K562 (cell line): ENCODE measurements around the gene JPH3. TPM values are rescaled to one million over a fixed set of nuclear protein-coding genes. Genes with fewer than 3 reads are reported as not detected.

Experiments
- CXXC5 ChIP-seq: fragments of 250-450 bp; sonication (Bioruptor Pico); IDR thresholded peaks from 2 replicates; pipeline ENCODE4 v1.8.0; 2022; ENCODE audit warnings: inconsistent platforms, mild to moderate bottlenecking, moderate library complexity
- ETV6 ChIP-seq, 3 experiments: fragments of 150-350 bp in 1 of 3; sonication (generic) in 1 of 3; formaldehyde crosslinking in 1 of 3; IDR thresholded peaks; 2 replicates each; pipeline versions ENCODE4 v1.6.1 to v1.8.0; 2014 to 2022; ENCODE audit warnings: borderline replicate concordance in 2 of 3, low read depth in 2 of 3, antibody characterized with exemption in 1 of 3, low read length in 1 of 3, mild to moderate bottlenecking in 1 of 3, missing genetic modification reagents in 1 of 3
- FOXJ3 ChIP-seq: sonication (generic); formaldehyde crosslinking; IDR thresholded peaks from 2 replicates; pipeline ENCODE4 v1.4.0; 2020; ENCODE audit warnings: mild to moderate bottlenecking, missing genetic modification reagents
- HDAC3 ChIP-seq: fragments of 450-650 bp; IDR thresholded peaks from 2 replicates; pipeline ENCODE4 v1.6.1; 2018; ENCODE audit warnings: borderline replicate concordance, mild to moderate bottlenecking, moderate library complexity; ENCODE audit not compliant: partially characterized antibody
- HEY1 ChIP-seq: fragments of 250-450 bp; sonication (Bioruptor Pico); IDR thresholded peaks from 2 replicates; pipeline ENCODE4 v1.5.0; 2020; ENCODE audit warnings: mild to moderate bottlenecking, moderate library complexity, borderline replicate concordance
- MCM7 ChIP-seq, 2 experiments: fragments of 450-650 bp; IDR thresholded peaks; 2 replicates each; pipeline ENCODE4 v1.6.1; 2016 to 2018
- RBFOX2 ChIP-seq: fragments of 200-400 bp; formaldehyde crosslinking; IDR thresholded peaks from 2 replicates; pipeline ENCODE4 v1.6.1; 2017; ENCODE audit warnings: low read depth, mild to moderate bottlenecking, low read length, moderate library complexity
- RNF219 ChIP-seq: fragments of 250-450 bp; sonication (Bioruptor Pico); IDR thresholded peaks from 2 replicates; pipeline ENCODE4 v1.5.0; 2022; ENCODE audit warnings: mild to moderate bottlenecking
- ZBTB1 ChIP-seq: sonication (generic); formaldehyde crosslinking; IDR thresholded peaks from 2 replicates; pipeline ENCODE4 v1.8.1; 2023; ENCODE audit warnings: missing genetic modification reagents, low read depth, mild to moderate bottlenecking, borderline replicate concordance
- ZC3H4 ChIP-seq: sonication (generic); formaldehyde crosslinking; IDR thresholded peaks from 2 replicates; pipeline ENCODE4 v1.9.0; 2021; ENCODE audit warnings: missing genetic modification reagents, borderline replicate concordance
- ZNF41 ChIP-seq: fragments of 250-450 bp; sonication (Bioruptor Pico); conservative IDR thresholded peaks from 2 replicates; pipeline ENCODE4 v1.4.0; 2020; ENCODE audit warnings: mild to moderate bottlenecking
- ZNF589 ChIP-seq: fragments of 200-800 bp; sonication (Bioruptor generic); IDR thresholded peaks from 2 replicates; pipeline ENCODE4 v1.6.1; 2016; ENCODE audit warnings: low read depth, missing genetic modification characterization, missing compliant biosample characterization
- polyA plus RNA-seq, 8 experiments: library from polyadenylated mRNA; depleted of rRNA in 4 of 8; stranded (reverse) in 5 of 8; unstranded in 3 of 8; fragments of >200 nt; fragmentation: Nextera tagmentation in 2 of 8; fragmentation: Illumina TruSeq in 1 of 8; extraction: Ambion mirVana in 2 of 8; extraction: Trizol in 1 of 8; gene quantifications; 2 replicates each; pipeline versions ENCODE4 v1.2.1 to v1.2.3, GENCODE V29; 2011 to 2014; ENCODE audit warnings: inconsistent platforms in 1 of 8, missing spikeins in 1 of 8
- total RNA-seq, 7 experiments: library from RNA; depleted of rRNA in 6 of 7; stranded (reverse); fragments of >200 nt in 6 of 7; fragmentation: Illumina TruSeq in 2 of 7; extraction: Trizol in 2 of 7; gene quantifications; 2 replicates each; pipeline versions ENCODE4 v1.2.1 to v1.2.3, GENCODE V29; 2011 to 2021; ENCODE audit warnings: low replicate concordance in 1 of 7
- TF ChIP-seq, protein P1 (sequence below), 2 experiments: fragments of 150-350 bp in 1 of 2; IDR thresholded peaks; 2 replicates each; pipeline ENCODE4 v1.6.1; 2012 to 2016; ENCODE audit warnings: low read depth in 2 of 2, low read length in 2 of 2, mild to moderate bottlenecking in 1 of 2, moderate library complexity in 1 of 2
- TF ChIP-seq, protein P2 (sequence below): IDR thresholded peaks from 2 replicates; pipeline ENCODE4 v1.6.1; 2011; ENCODE audit not compliant: insufficient read length; ENCODE audit errors: extremely low read depth
- TF ChIP-seq, protein P3 (sequence below): sonication (generic); formaldehyde crosslinking; IDR thresholded peaks from 2 replicates; pipeline ENCODE4 v1.8.0; 2022; ENCODE audit warnings: missing genetic modification reagents, mild to moderate bottlenecking, moderate library complexity, borderline replicate concordance
- TF ChIP-seq, protein P4 (sequence below): fragments of 250-450 bp; sonication (Bioruptor Pico); IDR thresholded peaks from 2 replicates; pipeline ENCODE4 v1.8.0; 2022; ENCODE audit warnings: inconsistent platforms

Gene JPH3
- total and polyA plus RNA-seq, 9 of the 15 experiments (the other 6 are each of a cell fraction or from before 2014, with no cell fraction given) = 0.01 TPM; not detected in 8

- TF ChIP-seq HDAC3 (no peak), HEY1 (CRISPR knock-in tag) (no peak), RBFOX2 (peak; percentile 62), ZC3H4 (CRISPR knock-in tag) (no peak), ZNF589 (CRISPR knock-in tag) (no peak), CXXC5 (CRISPR knock-in tag) (peak; percentile 95), RNF219 (CRISPR knock-in tag) (no peak), ZBTB1 (CRISPR knock-in tag) (no peak), ZNF41 (CRISPR knock-in tag) (no peak), FOXJ3 (CRISPR knock-in tag) (no peak), MCM7 (IDR thresholded peaks at IDR 0.05) (no peak), ETV6 (IDR thresholded peaks at IDR 0.05; ENCODE audit: borderline replicate concordance in 1 of 2, low read depth in 2 of 2, low read length in 1 of 2) (no peak), ETV6 (CRISPR knock-in tag; IDR thresholded peaks at IDR 0.05; ENCODE audit: borderline replicate concordance) (no peak)
- TF ChIP-seq, protein P1, sequence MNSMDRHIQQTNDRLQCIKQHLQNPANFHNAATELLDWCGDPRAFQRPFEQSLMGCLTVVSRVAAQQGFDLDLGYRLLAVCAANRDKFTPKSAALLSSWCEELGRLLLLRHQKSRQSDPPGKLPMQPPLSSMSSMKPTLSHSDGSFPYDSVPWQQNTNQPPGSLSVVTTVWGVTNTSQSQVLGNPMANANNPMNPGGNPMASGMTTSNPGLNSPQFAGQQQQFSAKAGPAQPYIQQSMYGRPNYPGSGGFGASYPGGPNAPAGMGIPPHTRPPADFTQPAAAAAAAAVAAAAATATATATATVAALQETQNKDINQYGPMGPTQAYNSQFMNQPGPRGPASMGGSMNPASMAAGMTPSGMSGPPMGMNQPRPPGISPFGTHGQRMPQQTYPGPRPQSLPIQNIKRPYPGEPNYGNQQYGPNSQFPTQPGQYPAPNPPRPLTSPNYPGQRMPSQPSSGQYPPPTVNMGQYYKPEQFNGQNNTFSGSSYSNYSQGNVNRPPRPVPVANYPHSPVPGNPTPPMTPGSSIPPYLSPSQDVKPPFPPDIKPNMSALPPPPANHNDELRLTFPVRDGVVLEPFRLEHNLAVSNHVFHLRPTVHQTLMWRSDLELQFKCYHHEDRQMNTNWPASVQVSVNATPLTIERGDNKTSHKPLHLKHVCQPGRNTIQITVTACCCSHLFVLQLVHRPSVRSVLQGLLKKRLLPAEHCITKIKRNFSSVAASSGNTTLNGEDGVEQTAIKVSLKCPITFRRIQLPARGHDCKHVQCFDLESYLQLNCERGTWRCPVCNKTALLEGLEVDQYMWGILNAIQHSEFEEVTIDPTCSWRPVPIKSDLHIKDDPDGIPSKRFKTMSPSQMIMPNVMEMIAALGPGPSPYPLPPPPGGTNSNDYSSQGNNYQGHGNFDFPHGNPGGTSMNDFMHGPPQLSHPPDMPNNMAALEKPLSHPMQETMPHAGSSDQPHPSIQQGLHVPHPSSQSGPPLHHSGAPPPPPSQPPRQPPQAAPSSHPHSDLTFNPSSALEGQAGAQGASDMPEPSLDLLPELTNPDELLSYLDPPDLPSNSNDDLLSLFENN (IDR thresholded peaks at IDR 0.05; ENCODE audit: low read depth in 2 of 2, low read length in 2 of 2) = peak in 1 of 2 experiments; percentile 64; a peak in 2 of 4 replicates
- TF ChIP-seq, protein P2, sequence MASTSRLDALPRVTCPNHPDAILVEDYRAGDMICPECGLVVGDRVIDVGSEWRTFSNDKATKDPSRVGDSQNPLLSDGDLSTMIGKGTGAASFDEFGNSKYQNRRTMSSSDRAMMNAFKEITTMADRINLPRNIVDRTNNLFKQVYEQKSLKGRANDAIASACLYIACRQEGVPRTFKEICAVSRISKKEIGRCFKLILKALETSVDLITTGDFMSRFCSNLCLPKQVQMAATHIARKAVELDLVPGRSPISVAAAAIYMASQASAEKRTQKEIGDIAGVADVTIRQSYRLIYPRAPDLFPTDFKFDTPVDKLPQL = no peak
- TF ChIP-seq, protein P3, sequence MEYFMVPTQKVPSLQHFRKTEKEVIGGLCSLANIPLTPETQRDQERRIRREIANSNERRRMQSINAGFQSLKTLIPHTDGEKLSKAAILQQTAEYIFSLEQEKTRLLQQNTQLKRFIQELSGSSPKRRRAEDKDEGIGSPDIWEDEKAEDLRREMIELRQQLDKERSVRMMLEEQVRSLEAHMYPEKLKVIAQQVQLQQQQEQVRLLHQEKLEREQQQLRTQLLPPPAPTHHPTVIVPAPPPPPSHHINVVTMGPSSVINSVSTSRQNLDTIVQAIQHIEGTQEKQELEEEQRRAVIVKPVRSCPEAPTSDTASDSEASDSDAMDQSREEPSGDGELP = peak; percentile 89; the same call in 1 of the 2 replicates
- TF ChIP-seq, protein P4, sequence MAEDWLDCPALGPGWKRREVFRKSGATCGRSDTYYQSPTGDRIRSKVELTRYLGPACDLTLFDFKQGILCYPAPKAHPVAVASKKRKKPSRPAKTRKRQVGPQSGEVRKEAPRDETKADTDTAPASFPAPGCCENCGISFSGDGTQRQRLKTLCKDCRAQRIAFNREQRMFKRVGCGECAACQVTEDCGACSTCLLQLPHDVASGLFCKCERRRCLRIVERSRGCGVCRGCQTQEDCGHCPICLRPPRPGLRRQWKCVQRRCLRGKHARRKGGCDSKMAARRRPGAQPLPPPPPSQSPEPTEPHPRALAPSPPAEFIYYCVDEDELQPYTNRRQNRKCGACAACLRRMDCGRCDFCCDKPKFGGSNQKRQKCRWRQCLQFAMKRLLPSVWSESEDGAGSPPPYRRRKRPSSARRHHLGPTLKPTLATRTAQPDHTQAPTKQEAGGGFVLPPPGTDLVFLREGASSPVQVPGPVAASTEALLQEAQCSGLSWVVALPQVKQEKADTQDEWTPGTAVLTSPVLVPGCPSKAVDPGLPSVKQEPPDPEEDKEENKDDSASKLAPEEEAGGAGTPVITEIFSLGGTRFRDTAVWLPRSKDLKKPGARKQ (CRISPR knock-in tag) = no peak
These were observed 119.6 kb downstream of the JPH3 start (continued) for GRCh38 chr16:87721622-87722585.
